Liver (tissue), 3 donors: ENCODE measurements around the gene QKI.

Experiments used
- ATF3 ChIP-seq: IDR thresholded peaks from 2 replicates; pipeline ENCODE4 v1.6.1; 2016; ENCODE audit warnings: antibody characterized with exemption
- CTCF ChIP-seq: fragments of 150-350 bp; IDR thresholded peaks from 2 replicates; pipeline ENCODE4 v1.5.1; 2017; ENCODE audit warnings: improper control_type of control experiment, low read depth, low read length; ENCODE audit not compliant: missing input control
- EGR1 ChIP-seq, 2 donors: IDR thresholded peaks; 2 replicates each; pipeline ENCODE4 v1.6.1; 2016 to 2018; ENCODE audit warnings: antibody characterized with exemption in 2 of 2, low read depth in 2 of 2
- JUND ChIP-seq, 2 donors: IDR thresholded peaks; 2 replicates each; pipeline ENCODE4 v1.6.1; 2016; ENCODE audit warnings: antibody characterized with exemption in 2 of 2
- MAX ChIP-seq: IDR thresholded peaks from 2 replicates; pipeline ENCODE4 v1.6.1; 2016; ENCODE audit warnings: antibody characterized with exemption
- RAD21 ChIP-seq, 2 donors: IDR thresholded peaks; 2 replicates each; pipeline ENCODE4 v1.6.1; 2016; ENCODE audit warnings: antibody characterized with exemption in 2 of 2, mild to moderate bottlenecking in 2 of 2
- SP1 ChIP-seq: IDR thresholded peaks from 2 replicates; pipeline ENCODE4 v1.6.1; 2018; ENCODE audit warnings: antibody characterized with exemption, mild to moderate bottlenecking
- TAF1 ChIP-seq: conservative IDR thresholded peaks from 2 replicates; pipeline ENCODE4 v1.6.1; 2016; ENCODE audit warnings: antibody characterized with exemption, mild to moderate bottlenecking
- ZBTB33 ChIP-seq: IDR thresholded peaks from 2 replicates; pipeline ENCODE4 v1.6.1; 2016; ENCODE audit warnings: antibody characterized with exemption
- donor health status: healthy.
- donor health status: healthy.

- TF ChIP-seq TAF1, result no peak
- TF ChIP-seq JUND (IDR thresholded peaks at IDR 0.05), result peak in 1 of 2 donors; percentile 83
- no peak for TF ChIP-seq CTCF
- peak in 1 of 2 donors; percentile 23 for TF ChIP-seq EGR1 (IDR thresholded peaks at IDR 0.05; ENCODE audit: low read depth in 2 of 2)
- TF ChIP-seq ZBTB33, result peak; percentile 68
- TF ChIP-seq ATF3, result no peak
- peak; percentile 52 to 55 for TF ChIP-seq RAD21 (IDR thresholded peaks at IDR 0.05)
- TF ChIP-seq MAX, result peak; percentile 64
- TF ChIP-seq SP1, result peak; percentile 91
These were observed 181.7 kb downstream of the QKI start for GRCh38 chr6:163596174-163596573.
